Left renal cortex interstitium (tissue), 4 donors: ENCODE measurements around the gene ZNF831. TPM values are rescaled to one million over a fixed set of nuclear protein-coding genes. Genes with fewer than 3 reads are reported as not detected.

Experiments
- DNase-seq, 4 donors: peaks; one replicate each; pipeline ENCODE4 v3.0.0-alpha.2; 2013; ENCODE audit warnings: low read depth in 4 of 4, low spot score in 2 of 4, missing footprints in 1 of 4
- polyA plus RNA-seq, 4 donors: library from polyadenylated mRNA; unstranded; fragments of 120-200 nt; gene quantifications; one replicate each; pipeline ENCODE4 v1.2.1, GENCODE V29; 2013; ENCODE audit not compliant: insufficient read length in 4 of 4

ZNF831 gene
- polyA plus RNA-seq, 4 donors, result 0.08 to 0.13 (median 0.10) TPM

DNA sequence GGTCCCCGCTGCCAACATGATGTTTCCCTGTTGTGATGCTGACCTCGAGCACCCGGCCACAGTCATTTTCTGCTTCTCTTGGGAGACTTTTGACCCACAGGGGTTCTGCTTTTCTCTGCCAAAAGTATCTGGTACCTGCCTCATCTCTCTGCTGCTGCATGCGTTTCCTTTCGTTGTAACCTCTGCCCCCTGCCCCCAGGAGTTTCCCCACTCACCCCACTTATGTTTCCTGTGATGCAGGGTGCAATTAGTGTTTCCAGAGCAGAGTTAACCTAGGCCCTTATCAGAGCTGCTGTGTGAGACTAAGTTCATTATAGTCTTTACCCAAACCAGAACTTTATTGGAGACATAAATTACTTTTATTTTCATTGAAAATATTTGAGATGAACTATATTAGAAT, 71.6 kb downstream of the ZNF831 start:
- no peak for DNase-seq

- DNase-seq, result no peak
Observed at GRCh38 chr20:59240006-59240405, 76.4 kb downstream of the ZNF831 start.

- no peak for DNase-seq
Observed at GRCh38 chr20:59242714-59243626, 79.3 kb downstream of the ZNF831 start.

- DNase-seq, result no peak
Observed at GRCh38 chr20:59246691-59247400, 83.2 kb downstream of the ZNF831 start.

DNA sequence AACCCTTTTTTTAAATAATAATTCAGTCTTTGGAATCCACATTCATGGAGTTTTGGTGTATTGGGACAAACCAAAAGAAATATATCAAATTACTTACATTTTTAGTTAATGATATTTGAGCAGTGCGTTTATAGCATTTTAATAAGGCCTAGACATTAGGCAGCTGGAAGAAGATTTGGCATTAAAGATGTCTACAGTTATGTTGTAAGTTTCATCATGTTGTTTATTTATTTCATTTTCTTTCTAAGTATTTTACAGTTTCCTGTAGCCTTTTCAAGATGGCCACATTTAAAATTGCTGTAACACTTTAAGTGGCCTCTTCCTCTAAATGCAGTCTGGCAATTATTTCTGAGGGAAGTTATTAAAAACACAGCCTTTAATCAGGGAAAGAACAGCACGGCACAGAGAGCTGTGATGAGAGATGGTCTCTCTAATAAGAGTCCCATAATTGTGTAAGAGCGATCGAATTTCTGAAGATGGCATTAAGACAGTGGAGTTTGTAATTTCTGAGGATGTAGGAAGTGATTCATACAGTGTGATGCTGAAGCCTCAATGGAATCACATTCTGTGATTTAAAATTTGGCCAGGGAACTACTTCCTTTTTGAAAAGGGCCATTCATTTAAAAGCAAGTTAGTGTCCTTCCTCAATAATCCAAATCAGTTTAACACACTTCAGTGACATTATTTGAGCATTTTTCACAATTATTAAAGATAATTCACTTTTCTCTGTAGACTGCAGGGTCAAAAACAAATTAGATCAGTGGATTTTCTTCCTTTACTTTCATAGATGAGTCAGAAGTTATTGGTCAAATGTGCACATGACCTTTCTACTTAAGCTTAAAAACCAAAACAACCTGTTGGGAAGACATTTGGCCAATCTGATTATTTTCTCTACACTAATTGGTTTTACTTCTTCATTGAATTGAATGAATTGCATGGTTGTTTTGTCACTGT, 84.4 kb downstream of the ZNF831 start:
- no peak for DNase-seq

DNA sequence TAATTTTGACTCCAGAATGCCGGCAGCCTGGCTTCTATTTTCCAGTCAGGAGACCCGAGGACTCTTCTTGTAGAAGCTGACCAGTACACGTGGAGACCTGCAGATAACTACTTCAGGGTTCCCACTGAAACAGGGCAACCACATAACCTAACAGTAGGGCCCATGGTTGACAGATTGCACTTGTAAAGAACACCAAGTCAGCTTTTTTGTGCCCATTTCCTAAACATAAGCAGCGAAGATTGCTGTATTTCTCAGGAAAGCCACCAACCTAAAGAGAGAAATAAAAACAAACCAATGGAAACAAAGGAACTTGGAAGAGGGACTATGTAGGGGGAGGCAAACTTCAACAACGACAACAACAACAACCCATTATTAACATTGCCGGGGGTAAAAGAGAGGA, 86.7 kb downstream of the ZNF831 start:
- no peak for DNase-seq

GRCh38 chr20:59253325-59253724, 89.7 kb downstream of the ZNF831 start:
- no peak for DNase-seq

GRCh38 chr20:59253779-59254319, 90.2 kb downstream of the ZNF831 start:
- DNase-seq, result no peak

DNA sequence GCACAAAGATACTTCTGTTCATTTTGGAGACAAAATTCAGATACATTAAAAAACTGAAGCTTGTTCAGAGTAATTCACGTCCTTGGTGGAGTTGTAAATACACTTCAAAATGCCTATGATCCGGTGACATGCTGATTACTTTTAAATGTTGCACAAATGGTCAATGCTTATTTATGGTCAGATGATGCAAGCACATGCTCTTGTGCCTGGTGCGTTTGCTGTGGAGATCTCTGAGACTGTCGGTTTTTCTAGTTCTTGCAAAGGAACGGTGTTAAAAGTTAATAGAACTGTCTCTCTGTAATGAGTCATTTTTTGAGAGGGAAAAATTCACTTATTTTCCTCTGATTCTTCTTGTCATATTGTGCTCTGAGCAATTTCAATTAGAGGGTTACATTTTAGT, 91.6 kb downstream of the ZNF831 start:
- no peak for DNase-seq

DNA sequence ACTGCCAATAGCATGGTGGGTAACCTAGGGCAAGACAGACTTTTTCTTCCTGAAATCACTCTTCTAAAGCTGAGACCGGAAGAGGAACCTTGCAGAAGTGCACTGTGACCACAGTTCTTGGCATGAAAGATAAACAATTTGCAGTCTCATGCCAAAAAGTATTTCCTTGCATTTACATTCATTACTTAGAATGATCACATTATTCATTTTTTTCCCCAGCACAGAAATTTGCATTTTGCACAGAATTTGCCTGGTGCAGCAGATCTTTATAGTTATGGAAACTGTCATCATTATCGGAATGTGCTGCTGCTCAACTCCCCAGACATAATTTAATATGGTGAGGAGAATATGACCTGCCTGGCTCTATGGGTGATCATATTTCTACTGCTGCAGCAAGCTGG, 94.6 kb downstream of the ZNF831 start:
- DNase-seq, result no peak

DNA sequence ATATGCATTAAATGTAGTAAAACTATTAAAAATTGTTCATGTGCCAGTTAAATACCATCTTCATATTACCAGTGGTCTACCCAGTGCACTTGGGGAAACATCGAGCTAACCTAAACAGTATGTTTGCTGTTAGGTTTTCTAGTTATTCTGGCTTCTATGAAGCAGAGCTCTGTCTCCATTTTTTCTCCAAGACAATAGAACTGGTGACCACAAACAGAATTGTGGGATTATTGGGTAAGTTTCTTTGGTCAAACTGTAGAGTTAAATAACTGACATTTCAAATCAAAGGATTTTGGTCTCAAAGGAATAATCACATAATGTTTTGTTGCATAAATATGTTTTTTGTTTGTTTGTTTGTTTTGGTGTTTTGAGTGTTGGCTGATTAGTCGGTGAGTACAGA, 96.3 kb downstream of the ZNF831 start:
- no peak for DNase-seq

DNA sequence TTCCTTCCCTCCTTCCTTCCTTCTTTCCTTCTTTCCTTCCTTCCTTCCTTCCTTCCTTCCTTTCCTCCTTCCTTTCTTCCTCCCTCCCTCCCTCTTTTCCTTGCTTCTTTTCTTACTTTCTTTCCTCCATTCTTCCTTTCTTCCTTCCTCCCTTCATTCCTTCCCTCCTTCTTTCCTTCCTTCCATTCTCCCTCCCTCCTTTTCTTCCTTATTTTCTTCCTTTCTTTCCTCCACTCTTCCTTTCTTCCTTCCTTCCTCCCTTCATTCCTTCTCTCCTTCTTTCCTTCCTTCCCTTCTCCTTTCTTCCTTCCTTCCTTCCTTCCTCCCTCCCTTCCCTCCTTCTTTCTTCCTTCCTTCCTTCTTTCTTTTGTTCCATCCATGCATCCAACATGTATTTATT, 101.7 kb downstream of the ZNF831 start:
- DNase-seq, result no peak

DNA sequence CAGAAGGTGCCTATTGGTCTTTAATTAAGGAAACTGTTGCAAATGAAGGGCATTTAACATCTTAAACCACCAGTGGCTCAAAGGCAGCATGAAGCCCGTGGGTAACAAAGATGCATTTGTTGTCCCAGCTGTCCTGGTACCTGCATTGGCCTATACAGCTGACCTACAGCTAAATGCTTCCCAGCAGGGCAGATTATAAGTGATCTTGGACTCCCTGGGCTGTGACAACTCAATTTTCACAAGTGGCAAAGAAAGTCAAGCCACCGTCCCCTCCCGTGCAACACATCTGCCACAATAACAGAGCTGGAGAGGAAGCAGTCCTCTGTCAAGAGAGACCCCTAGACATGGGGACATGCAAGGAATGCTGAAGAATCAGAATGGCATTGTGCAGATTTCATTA, 105.2 kb downstream of the ZNF831 start:
- no peak for DNase-seq

- DNase-seq, result no peak
Observed at GRCh38 chr20:59269411-59270025, 105.9 kb downstream of the ZNF831 start.

GRCh38 chr20:59270380-59270779, 106.8 kb downstream of the ZNF831 start:
- DNase-seq, result no peak

GRCh38 chr20:59273739-59274357, 110.2 kb downstream of the ZNF831 start:
- DNase-seq, result no peak

DNA sequence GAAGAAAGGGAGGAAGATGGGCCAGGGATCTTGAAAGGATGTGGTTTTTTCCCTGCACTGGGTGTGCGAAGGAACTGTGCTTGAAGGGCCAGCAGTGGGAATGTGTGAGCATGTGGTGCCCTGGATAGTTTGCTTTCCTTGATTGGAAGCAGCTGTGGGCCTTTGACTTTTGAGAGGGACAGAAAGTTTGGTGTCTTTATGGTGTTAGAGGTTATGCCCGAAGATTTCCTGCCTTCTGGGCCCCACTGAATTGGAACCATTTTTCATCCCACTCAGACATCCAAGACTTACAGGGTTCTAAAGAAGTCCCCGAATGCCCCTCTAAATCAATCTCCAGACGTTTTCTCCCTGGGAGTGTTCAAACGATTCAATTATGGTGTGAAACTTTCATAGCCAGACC, 113.3 kb downstream of the ZNF831 start:
- no peak for DNase-seq

GRCh38 chr20:59284470-59284869, 120.8 kb downstream of the ZNF831 start:
- no peak for DNase-seq

GRCh38 chr20:59289994-59290393, 126.4 kb downstream of the ZNF831 start:
- no peak for DNase-seq
